GM18909 (cell line): ENCODE results near the gene TAF1C.
"Not testable (repeated sequence)": the region's sequence is repeated elsewhere in the genome, so short reads cannot be mapped to it uniquely, and the experiment has no call there.

Experiments
- ATAC-seq: cut with Tn5 transposase; IDR thresholded peaks from one replicate; pipeline ENCODE4 v1.9.1; 2021; ENCODE audit warnings: mild to moderate bottlenecking; ENCODE audit not compliant: unreplicated experiment, poor library complexity

TAF1C gene

DNA sequence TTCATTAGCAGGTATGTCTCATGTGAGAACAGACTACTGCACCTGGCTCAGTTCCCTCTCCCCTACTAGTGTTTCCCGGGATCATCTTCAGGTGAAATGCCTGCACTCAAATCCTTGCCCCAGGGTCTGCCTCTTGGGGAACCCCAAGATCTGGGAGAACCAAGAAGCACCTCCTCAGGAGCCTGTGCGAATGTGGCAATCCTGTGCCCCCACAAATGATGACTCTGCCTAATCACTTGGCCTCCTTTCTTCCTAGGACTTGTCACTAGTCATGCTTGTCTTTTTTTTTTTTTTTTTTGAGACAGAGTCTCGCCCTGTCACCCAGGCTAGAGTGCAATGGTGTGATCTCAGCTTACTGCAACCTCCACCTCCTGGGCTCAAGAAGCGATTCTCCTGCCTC lies 25.8 kb upstream of the TAF1C start:
- no peak for ATAC-seq

DNA sequence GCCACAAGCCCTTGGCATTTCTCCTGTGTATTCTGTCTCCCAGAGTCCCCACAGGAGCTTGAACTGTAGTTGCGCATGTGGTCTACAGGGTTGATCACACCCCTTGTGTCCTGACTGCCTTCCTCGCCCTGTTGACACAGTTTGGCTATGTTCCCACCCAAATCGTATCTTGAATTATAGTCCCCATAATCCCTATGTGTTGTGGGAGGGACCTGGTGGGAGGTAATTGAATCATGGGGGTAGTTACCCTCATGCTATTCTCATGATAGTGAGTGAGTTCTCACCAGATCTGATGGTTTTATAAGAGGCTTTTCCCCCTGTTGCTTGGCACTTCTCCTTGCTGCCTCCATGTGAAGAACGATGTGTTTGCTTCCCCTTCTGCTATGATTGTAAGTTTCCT lies 25.3 kb upstream of the TAF1C start:
- no peak for ATAC-seq

DNA sequence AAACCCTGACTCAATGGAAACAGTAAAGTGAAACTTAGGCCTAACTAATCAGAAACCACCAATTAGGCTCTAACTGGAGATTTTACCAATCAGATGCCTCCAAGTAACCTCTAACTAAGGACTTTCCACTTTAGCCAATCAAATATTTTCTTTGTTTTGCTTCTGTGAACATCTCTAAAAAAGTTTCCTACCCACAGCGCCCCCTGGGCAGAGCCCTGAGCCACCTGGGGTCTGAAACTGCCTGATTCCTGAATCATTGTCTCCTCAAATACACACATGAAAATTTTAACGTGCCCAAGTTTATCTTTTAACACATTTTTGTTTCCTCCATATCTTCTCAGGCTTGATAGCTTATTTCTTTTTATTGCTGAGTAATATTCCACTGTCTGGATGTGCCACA lies 23.1 kb upstream of the TAF1C start:
- no peak for ATAC-seq

DNA sequence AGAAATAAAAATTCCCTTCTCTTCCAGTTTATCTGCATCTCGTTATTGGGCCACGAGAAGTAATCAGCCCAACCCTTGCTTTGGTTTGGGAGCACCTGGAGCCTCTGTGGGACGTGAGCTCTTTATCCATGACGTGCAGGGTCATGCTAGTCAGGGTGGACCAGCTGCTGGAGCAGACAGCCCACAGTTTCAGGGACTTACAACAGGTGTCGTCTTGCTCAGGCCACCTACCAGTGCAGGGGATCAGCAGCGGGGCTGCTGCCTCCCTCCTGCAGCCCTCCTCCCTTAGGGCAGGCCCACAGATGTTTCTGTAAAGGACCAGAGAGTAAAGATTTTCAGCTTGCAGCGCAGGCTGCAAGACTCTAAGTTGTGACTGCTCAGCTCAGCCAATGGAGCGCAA lies 21.0 kb upstream of the TAF1C start:
- no peak for ATAC-seq

- ATAC-seq, result no peak
Measured at GRCh38 chr16:84207251-84207650, 20.4 kb upstream of the TAF1C start.

- no peak for ATAC-seq
Measured at GRCh38 chr16:84205976-84206691, 19.3 kb upstream of the TAF1C start.

DNA sequence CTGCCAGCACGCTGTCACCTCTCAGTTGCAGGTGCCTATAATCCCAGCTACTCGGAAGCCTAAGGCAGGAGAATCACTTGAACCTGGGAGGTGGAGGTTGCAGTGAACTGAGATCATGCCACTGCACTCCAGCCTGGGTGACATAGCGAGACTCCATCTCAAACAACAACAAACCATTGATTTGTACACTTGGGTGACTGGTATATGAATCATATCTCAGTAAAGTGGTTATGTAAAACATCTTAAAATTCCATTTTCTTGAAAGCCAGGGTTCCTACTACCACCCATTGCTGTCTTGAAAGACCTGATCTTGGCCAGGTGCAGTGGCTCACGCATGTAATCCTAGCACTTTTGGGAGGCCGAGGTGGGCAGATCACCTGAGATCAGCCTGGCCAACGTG lies 18.3 kb upstream of the TAF1C start:
- not testable (repeated sequence) for ATAC-seq

GRCh38 chr16:84204551-84204950 lies 17.7 kb upstream of the TAF1C start:
- not testable (repeated sequence) for ATAC-seq

DNA sequence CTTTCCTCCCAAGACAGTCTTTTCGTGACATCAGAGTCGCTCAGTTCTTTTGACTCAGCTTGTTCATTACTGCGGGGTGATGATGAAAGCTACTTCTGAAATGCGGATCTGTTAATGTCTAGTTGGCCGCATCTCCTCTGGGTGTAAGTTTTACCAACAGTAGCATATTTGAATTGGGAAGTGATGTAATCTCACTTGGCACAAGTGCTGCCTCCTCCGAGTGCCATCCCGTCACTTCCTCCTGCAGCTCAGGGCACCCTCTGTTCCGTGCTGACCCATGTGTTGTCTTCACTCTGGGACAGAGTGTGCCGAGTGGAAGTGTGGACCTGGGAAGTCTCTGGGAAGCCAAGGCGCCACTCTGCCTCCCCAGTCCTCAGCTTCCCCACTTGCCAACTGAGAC lies 13.0 kb upstream of the TAF1C start:
- no peak for ATAC-seq

- ATAC-seq, result no peak
Measured at GRCh38 chr16:84199097-84199496, 12.2 kb upstream of the TAF1C start.

DNA sequence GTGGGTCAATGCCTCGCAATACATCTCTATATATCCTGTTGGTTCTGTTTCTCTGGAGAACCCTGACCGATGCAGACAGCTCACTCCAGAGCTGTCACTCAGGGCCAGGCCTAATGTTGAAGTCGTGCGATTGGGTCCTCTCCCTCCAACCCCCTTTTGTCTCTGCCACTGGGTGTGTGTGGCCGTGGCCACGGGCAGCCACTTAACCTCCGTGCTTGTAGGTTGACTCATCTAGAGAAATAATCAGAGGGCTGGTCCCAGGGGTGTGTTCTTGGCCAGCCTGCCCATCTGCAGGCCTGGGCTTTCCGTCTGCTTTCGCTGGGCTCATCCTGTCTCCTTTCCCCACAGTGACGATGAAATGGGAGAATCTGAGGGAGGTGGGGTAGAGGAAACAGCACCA lies 11.5 kb upstream of the TAF1C start:
- no peak for ATAC-seq

GRCh38 chr16:84197466-84198128 lies 10.7 kb upstream of the TAF1C start:
- no peak for ATAC-seq

GRCh38 chr16:84196727-84197394 lies 10.0 kb upstream of the TAF1C start:
- no peak for ATAC-seq

GRCh38 chr16:84196101-84196500 lies 9.2 kb upstream of the TAF1C start:
- no peak for ATAC-seq

GRCh38 chr16:84195201-84196093 lies 8.6 kb upstream of the TAF1C start:
- no peak for ATAC-seq

DNA sequence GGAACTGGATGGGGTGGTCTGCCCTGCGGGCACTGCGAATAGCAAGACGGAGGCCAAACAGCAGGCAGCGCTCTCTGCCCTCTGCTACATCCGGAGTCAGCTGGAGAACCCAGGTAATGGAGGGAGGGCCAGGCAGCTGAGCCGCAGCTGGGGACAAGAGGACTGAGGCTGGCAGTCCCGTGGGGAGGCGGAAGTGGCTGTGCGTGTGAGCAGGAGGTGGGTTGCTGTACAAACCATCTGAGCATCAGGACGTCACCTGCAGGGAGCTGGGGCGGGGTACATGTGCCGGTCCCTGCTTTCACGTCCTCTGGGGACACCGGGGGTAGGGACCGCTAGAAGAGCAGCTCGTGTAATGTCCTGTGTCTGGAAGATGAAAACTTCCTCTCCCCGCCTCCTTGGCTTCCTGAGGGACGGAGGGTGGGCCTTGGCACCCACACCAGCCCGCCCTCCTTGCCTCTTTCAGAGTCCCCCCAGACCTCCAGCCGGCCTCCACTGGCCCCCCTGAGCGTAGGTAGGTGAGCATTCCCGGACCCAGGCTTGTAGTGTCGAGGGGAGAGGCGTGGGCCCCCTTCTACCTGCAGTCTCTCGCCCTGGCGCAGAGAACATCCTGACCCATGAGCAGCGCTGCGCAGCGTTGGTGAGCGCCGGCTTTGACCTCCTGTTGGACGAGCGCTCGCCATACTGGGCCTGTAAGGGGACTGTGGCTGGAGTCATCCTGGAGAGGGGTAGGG lies 7.8 kb upstream of the TAF1C start:
- ATAC-seq, result peak; percentile 70

GRCh38 chr16:84194018-84194417 lies 7.2 kb upstream of the TAF1C start:
- ATAC-seq, result no peak

DNA sequence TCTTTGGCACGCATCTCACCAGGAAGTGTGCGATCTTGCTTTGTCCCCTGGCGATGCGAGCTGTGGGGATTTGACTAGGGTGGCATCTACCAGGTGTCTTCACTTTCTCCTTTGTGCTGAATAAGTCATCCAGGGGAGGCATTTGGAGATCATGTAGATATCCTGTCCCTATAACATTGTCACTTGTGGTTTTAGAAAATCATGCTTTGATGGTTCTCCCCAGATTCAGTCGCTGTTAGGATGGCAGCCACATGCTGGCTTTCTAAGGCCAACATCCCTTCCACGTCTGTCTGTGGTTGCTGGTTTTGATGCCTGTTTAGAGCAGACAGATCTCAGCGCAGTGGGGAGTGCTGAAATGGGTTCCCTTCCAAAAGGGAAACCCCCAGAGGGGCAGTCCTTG lies 6.6 kb upstream of the TAF1C start:
- no peak for ATAC-seq

DNA sequence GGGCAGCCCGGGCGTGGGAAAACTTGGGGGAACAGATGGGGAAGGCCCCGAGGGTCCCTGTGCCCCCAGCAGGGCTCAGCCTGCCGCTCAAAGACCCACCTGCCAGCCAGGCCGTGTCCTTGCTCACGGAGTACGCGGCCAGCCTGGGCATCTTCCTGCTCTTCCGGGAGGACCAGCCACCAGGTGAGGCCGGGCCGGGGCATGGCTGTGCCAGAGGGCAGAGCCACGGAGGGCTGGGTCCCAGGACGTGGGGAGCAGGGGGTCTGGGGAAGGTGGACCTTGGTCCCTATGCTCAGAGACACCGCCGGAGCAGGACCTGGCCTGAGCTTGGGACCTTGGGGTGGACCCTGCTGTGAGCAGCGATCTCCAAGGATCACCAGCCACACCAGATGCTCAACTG lies 4.6 kb upstream of the TAF1C start:
- ATAC-seq, result no peak
